ENCODE data around the gene RNFT2.
"Not testable (repeated sequence)": the region's sequence is repeated elsewhere in the genome, so short reads cannot be mapped to it uniquely, and the experiment has no call there.

The RNFT2 gene

GRCh38 chr12:116798719-116799118 lies 60.6 kb downstream of the RNFT2 start:
- DNase-seq: no peak

DNA sequence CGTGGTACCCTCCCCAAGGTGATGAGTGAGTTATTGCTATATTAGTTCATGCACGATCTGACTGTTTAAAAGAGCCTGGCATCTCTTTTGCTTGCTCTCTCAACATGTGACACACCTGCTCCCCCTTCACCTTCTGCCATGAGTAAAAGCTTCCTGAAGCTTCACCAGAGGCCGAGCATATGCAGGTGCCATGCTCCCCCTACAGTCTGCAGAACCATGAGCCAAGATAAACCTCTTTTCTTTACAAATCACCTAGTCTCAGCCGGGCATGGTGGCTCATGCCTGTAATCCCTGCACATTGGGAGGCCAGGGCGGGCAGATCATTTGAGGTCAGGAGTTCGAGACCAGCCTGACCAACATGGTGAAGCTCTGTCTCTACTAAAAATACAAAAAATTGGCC lies 61.8 kb downstream of the RNFT2 start:
- no peak for DNase-seq

DNA sequence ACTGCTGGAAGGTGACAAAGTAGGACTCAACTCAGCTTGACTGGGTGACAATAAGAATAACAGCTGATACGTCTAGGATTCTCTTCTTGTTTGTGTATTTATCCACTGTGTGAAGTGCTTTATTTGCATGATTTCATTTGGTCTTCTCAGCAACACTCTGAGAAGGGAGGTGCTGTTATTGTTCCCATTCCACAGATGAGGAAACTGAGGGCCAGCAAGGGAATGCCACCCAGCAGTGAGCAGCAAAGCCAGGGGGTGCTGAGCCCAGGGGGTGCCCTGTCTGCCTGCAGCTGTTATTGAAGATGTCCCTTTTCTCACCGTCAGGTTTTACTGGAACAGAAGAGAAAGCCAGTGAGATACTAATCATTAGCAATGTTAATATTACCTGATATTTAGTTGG lies 62.8 kb downstream of the RNFT2 start:
- DNase-seq: no peak

- DNase-seq: no peak
Measured at GRCh38 chr12:116802018-116802417, 63.9 kb downstream of the RNFT2 start.

- DNase-seq: no peak
Measured at GRCh38 chr12:116803013-116803736, 65.1 kb downstream of the RNFT2 start.

DNA sequence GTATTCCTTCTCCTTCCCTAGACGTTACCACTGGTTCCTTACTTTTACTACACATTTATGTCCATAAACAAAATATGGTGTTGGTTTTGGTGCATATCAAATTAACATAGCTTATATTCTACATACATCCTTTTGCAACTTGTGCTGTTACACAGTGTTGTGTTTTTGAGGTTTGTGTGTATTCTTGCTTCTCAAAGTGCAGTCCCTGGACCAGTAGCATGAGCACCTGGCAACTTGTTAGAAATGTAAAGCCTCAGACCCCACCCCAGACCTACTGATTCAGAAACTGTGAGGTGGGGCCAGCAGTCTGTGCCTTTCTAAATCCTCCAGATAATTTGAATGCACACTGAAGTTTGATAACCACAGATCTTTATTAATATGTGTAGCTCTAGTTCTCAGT lies 65.9 kb downstream of the RNFT2 start:
- DNase-seq: no peak

DNA sequence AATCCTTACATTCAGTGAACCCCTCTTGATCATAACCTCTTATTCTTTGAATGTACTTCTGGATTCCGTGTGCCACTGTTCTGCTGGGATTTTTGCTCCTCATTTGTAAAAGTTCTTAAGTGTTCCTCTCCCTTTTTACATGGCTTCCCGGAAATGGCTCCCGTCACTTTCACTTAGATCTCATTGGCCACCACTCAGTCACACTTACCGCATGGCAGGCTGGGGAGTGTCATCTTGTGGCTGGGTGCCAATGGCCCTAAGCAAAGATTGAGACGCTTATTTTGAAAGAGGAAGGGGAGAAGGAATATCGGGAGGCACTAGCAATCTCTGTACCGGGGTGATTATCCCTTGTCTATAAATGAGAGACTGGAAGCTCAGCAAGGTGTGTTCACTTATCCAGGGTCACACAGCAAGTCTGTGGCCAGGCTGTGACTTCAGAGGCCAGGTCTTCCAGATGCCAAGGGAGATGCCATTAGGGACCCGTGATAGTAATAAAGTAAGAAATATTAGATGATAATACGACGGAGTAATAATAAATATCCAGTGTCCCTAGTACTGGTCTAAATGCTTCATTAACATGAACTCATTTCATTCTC lies 68.8 kb downstream of the RNFT2 start:
- no peak for DNase-seq

DNA sequence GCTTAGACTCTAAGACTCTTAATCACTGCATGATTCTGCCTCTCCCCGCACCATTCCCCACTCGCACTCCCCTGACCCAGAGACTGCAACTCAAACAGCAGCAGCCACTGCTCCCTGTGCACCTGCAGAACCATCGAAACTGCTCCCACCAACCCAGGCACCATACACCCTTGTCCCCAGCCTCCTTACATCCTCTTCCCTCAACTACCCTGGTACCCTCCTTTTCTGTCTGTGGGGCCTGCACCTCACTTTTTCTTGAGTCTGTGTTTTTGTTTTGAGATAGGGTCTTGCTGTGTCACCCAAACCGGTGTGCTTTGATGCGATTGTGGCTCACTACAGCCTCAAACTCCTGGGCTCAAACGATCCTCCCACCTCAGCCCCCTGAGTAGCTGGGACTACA lies 69.4 kb downstream of the RNFT2 start:
- DNase-seq: no peak

GRCh38 chr12:116808113-116809105 lies 70.3 kb downstream of the RNFT2 start:
- no peak for DNase-seq

GRCh38 chr12:116812238-116812637 lies 74.1 kb downstream of the RNFT2 start:
- DNase-seq: no peak

GRCh38 chr12:116813271-116814041 lies 75.3 kb downstream of the RNFT2 start:
- DNase-seq: no peak

GRCh38 chr12:116814766-116815165 lies 76.7 kb downstream of the RNFT2 start:
- not testable (repeated sequence) for DNase-seq

- peak in 1 of 4 experiments; percentile 22 for DNase-seq
Measured at GRCh38 chr12:116818341-116818856, 80.3 kb downstream of the RNFT2 start.

DNA sequence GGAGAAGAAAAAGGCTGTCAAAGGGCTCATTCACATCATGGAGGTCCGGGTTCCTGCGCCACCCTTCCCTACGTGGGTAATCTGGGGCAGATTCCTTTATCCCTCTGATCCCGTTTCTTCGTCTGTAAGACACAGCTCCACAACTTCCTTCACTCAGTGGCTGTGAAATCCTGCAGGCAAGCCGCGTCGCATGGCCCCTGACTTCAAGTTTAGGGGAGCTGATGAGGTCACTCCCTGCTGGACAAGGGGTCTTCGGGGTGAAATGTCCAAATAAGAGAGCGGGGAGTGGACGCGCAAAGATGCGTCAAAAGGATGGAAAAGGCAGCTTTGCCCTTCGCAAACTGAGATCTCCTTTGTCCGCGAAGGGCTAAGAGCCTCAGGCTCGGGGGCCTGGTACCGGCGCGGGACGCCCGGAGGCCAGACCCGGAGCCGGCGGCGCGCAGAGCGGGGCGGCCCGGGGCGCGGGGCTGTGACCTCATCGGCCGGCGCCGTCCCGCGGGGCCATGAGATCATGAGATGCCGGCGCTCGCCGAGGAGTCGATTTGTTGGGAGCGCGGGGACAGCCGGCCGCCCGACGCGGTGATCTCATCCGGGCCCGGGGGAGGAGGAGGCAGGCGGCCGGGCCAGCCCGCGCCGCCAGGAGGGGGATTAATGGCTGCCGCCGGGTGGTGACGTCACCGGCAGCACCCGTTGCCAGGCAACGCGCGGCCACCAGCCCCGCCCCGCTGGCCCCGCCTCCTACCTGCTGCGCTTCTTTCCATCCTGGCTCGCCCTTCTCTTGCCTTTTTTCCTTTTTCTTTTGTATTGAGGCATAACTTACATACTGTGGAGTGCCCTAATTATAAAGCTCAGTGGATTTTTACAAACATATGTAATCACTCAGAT lies 81.1 kb downstream of the RNFT2 start:
- peak; percentile 55 to 88 (median 72) for DNase-seq

GRCh38 chr12:116820064-116820656 lies 82.0 kb downstream of the RNFT2 start:
- no peak for DNase-seq

GRCh38 chr12:116821291-116821690 lies 83.2 kb downstream of the RNFT2 start:
- DNase-seq: no peak

DNA sequence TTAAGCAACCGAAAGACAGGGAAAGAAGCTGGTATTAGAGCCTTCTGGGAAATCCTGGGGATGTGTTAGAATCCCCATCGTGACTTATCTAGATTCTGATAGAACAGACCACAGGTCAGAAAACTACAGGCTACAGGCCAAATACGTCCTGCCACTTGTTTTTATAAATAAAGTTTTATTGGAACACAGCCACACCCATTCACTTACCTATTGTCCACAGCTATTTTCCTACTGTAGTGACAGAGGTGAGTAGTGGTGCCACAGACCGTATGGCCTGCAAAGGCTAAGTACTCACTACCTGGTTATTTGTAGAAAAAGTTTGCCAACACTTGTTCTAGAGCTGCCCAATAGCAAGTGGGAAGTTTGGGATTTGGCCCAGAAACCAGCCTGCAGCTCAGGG lies 89.3 kb downstream of the RNFT2 start:
- no peak for DNase-seq

DNA sequence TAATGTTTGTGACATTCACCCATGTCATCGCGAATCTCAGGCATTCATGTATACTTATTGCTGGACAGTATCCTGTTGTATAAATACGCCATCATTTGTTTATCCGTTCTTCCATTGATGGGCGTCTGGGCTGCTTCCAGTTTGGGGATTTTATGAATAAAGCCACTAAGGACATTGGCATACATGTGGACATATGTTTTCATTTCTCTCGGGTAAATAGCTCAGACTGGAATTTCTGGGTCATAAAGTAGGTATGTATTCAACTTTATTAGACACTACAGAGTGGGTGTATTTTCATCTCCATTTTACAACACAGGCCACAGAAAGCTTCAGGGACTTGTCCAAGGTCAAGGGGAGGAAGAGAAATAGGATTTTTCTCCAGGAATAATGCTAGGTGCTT lies 94.2 kb downstream of the RNFT2 start:
- no peak for DNase-seq

GRCh38 chr12:116833474-116833873 lies 95.4 kb downstream of the RNFT2 start:
- DNase-seq: no peak

GRCh38 chr12:116835484-116835883 lies 97.4 kb downstream of the RNFT2 start:
- no peak for DNase-seq

GRCh38 chr12:116837097-116837496 lies 99.0 kb downstream of the RNFT2 start:
- no peak for DNase-seq
